ENCODE measurements around the gene UBAP1. TPM values are rescaled to one million over a fixed set of nuclear protein-coding genes. Genes with fewer than 3 reads are reported as not detected.

The UBAP1 gene
- total and polyA plus RNA-seq, 2 of the 4 experiments (the other 2 are of a cell fraction) = 30.6 to 37.0 TPM

- TF ChIP-seq, protein P1, sequence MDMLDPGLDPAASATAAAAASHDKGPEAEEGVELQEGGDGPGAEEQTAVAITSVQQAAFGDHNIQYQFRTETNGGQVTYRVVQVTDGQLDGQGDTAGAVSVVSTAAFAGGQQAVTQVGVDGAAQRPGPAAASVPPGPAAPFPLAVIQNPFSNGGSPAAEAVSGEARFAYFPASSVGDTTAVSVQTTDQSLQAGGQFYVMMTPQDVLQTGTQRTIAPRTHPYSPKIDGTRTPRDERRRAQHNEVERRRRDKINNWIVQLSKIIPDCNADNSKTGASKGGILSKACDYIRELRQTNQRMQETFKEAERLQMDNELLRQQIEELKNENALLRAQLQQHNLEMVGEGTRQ (IDR thresholded peaks at IDR 0.05; ENCODE audit: low read depth, low read length) = no peak
- TF ChIP-seq MAZ (IDR thresholded peaks at IDR 0.05; ENCODE audit: borderline replicate concordance, low read depth, low read length) (no peak), POLR2A (IDR thresholded peaks at IDR 0.05; ENCODE audit: low read depth, low read length) (no peak)
- TF ChIP-seq, protein P2, sequence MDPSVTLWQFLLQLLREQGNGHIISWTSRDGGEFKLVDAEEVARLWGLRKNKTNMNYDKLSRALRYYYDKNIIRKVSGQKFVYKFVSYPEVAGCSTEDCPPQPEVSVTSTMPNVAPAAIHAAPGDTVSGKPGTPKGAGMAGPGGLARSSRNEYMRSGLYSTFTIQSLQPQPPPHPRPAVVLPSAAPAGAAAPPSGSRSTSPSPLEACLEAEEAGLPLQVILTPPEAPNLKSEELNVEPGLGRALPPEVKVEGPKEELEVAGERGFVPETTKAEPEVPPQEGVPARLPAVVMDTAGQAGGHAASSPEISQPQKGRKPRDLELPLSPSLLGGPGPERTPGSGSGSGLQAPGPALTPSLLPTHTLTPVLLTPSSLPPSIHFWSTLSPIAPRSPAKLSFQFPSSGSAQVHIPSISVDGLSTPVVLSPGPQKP (IDR thresholded peaks at IDR 0.05; ENCODE audit: borderline replicate concordance, low read depth, low read length) = no peak
Measured at GRCh38 chr9:34253460-34253837, 74.6 kb downstream of the UBAP1 start (continued).

Data from IMR-90 (cell line).